Hematopoietic multipotent progenitor cell treated with erythropoietin and hydrocortisone succinate and interleukin-3 and kit ligand, for 8 days (in vitro differentiated cells): Measurements from ENCODE around the gene IQSEC1.

Experiments used
- DNase-seq: peaks from one replicate; pipeline ENCODE4 v3.0.0-alpha.2; 2015

IQSEC1 gene

DNA sequence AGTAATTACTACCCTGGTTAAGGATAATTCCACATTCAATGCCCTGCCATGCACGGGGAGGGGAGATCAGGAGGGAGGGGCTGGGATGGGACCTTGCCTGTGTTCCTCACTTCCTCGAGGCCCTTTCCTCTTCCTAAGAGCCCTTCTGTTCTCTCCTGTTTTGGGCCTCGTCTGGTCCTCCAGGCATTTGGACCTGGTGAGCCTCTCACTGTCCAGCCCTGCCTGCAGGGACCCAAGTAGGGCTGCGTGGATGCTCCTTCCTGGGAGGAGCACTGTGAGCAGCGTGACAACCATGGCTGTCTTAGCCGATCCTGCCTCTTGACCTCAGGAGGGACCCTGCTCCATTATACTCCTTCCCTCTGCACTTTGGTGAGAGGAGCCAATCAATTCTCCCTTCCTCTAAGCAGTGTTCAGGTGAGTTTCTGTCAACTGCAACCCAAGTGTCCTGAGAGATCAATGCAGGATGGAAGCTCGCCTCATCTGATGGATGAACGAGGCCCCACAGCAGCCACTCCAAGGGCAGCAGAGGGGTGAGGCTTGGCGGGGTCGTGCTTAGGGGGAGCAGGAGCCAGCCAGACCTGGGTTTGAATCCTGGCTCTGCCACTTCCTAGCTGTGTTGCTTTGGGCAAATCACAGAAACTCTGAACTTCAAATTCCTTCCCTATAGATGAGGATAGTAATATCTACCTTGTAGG, 92.5 kb downstream of the IQSEC1 start:
- no peak for DNase-seq

DNA sequence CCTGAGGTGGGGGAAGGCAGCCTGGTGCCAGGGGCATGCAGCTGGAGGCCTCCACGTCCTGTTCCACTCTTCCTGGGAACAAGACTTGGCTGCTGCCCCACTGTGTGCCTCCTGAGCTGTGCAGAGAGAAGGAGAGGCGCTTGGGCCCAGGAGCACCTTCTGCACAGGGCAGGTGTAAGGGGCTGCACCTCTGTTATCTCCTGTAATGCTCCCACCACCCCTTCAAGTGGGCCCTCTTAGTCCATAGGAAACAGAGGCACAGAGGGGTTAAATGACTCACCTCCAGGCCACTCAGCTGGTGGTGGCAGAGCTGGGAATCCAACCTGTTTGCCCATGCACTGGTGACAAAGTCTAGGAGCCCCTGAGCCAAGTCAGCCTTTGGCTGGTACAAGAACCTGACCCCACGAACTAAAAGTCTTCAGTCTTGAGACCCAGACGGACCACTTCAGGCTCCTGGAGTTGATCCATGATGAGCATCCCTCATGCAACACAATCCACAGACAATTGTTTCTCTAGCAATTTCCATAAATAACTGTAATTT, 93.2 kb downstream of the IQSEC1 start:
- no peak for DNase-seq

DNA sequence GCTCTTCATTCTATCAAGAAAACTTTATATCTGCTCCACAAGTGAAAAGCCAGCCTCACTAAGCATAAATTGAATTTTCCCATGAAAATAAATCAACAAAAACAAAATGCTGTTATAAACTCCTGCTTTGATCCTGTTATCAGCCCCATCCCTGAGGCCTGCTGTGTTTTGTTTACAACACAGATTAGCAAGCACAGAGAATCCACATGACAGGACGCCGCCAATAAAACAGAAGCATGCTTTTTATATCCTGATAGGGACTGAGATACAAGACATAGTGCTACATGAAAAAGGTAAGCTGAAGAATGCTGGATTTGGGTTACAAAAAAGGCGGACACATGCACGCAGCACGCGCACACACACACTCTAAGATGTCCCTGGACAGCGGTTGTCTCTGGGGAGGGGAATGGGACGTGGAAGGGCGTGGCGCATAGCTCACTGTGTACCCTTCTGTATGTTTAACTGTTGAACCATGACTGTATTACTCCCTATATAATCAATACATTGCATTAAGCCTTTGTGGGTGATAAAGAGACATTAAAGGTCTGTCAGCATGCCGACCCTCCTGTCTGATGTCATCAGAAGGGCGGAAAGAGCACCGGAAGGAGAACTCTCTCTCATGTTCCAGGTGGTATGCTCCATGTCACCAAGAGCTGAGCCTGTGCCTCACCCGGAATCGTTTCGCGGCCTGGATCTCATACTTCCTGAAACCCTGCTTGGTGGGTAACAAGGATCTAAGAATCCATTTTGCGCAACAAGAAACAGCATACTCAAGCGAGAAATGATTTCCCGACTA, 93.9 kb downstream of the IQSEC1 start:
- DNase-seq: no peak

DNA sequence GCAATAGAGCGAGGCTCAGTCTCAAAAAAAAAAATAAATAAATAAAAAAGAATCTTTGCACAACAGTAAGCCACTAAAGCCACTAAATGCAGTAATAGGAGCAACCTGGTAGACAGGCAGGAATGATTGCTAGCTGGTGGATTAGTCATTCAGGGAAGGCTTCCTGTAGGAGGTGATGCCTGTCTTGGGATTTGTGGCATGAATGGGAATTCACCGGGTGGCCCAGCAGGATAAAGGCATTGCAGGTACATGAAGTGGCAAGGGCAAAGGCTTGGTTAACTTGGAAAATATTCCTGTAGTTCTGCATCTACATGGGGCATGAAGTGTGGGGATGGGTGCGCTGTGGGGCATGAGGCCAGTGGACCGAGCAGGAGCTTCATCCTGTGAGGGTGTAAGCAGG, 94.5 kb downstream of the IQSEC1 start:
- no peak for DNase-seq

DNA sequence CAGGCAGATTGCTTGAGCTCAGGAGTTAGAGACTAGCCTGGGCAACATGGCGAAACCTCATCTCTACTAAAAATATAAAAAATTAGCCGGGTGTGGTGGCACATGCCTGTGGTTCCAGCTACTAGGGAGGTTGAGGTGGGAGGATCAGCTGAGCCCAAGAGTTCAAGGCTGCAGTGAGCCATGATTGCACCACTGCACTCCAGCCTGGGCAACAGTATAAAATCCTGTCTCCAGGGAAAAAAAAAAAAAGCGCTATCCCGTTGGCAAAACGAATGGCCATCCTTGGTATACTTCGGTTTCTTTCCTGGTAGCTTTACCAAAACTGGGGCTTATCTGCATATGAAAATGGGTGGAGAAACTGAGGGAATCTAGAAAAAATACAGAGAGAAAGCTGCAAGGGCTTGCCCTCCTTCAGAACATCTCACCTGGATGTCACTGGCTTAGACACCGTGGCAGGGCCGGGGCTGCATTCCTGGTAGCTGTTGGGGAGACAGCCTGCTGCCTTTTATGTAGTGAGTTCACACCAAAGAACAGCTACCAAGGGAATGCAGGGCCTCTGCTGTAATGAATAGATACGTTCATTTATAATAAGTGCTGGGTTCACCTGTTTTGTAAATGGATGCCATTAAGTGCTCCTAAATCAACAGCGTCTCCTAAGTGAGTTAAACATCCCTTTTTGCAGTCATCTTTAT, 96.0 kb downstream of the IQSEC1 start:
- no peak for DNase-seq

DNA sequence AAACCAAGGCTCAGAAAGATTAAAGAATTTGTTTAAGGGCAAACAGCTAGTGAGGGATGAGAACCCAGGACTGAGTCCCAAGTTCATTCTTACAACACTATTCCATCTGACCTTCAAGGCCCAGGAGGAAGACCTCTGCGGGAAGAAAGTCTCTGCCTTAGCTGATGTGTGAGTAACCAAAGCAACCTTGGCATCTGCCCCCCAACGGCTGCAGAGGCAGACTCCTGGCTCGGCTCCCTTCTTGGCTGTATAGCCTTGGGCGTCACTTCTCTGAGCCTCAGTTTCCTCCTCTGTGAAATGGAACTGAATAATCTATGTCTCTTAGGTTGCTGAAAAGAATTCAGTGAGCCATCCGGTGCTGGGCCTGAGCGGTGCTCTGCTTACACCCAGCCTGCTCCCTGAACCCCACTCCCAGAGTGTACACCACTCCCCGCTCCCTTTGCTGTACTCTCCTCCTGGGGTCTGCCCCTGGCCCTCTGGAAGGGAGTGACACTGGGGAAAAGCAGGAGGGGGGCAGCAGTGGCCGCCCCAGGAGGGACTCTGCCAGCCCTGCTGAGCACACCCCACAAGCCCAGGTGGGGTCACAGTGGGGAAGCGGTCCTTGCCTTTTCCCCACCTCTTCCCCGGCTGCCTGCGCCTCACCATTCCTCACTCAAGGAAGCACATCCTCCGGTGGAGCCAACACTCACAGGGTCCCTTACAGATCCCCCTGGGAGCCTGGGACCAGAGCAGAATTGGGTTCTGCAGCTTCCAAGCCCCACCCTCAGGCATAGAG, 97.3 kb downstream of the IQSEC1 start:
- DNase-seq: no peak

DNA sequence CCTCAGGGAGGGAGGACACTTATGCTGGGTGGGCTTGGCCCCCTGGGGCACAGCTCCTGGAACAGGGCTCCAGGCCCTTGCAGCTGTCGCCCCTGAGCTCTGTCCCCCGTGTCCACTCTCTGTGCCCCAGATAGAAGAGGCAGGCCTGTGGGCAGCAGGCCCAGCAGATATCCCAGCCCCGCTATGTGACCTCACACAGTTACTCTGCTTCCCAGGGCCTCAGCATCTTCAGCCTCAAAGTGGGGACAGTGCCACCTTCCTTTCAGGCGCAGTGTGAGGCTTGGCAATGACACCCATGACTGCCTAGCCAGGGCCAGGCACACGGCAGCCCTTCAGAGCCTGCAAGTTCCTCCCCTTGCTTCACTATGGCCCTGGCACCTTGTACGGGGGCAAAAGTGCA, 98.4 kb downstream of the IQSEC1 start:
- DNase-seq: no peak

DNA sequence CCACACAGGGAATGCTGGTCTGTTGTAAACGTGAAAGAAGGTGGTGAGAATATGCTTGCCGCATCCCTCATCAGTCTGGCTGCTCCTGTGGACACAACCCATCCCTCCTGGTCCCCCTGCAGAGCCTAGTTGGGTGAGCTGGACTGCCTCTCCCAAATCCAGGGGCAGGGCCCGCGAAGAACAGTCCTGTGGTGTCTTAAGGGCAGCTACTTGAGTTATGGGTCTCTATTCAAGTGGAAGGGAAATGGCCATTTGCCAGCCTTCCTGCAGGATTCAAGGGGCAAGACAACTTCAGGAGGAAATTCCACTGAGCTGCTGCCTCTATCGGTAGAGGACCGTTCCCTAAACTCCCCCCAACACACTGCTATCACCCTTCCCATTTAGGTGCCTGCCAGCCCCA, 98.9 kb downstream of the IQSEC1 start:
- no peak for DNase-seq

DNA sequence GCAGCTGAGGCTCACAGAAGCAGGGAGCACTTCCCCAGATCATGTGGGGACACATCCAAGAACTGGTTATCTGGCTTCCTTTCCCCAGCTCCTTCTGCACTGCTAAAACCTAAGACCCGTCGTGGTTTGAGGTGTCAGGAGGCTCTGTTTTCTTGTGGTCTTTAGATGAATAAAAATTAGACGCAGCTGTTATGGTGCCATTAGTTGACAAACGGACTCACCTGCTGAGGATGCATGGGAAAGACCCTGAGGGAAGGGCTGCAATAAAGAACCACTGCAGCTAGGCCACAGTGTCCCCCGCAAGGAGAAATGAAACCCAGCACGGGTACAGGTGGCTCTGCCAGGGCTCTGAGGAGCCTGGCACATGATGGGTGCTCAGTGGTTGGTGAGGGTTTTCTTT, 99.4 kb downstream of the IQSEC1 start:
- DNase-seq: no peak

DNA sequence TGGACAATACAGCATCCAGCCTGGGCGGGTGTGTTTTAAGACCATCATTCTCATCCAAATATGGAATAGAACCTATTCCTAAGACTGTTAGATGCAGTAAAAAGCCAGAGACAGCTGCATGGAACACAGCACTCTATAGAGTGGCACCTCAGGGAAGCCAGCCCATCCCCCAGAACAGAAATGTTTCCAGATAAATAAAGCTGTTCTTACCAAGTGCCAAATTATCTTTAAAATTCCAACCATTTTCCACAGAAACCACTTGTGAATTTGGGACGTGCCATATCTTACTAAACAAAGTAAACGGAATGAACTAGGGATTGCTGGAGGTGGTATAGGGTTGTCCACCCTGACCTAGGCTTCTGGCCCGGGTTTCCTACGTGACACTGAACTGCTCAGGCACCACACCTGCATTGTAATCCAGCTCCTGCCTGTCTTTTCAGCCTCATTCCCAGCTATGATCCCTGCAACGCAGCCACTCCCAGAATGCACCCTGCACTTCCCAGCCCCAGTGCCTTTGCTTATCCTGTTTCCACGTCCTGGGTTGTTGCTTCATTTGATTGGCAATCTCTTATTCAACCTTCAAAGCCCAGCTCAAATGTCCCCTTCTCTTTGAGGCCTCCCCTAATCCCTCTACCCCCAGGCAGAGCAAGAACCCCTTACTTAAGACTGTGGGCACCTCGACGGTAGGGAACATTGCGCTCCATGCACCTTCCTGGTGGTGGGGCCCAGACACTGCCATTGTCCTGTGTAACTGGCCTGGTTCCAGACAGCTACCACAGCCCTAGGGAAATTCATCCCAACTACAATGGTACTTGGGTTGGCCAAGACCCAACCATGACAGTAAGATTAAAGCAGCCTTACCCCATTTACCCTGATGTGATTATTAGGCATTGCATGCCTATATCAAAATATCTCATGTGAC, 100.2 kb downstream of the IQSEC1 start:
- no peak for DNase-seq

DNA sequence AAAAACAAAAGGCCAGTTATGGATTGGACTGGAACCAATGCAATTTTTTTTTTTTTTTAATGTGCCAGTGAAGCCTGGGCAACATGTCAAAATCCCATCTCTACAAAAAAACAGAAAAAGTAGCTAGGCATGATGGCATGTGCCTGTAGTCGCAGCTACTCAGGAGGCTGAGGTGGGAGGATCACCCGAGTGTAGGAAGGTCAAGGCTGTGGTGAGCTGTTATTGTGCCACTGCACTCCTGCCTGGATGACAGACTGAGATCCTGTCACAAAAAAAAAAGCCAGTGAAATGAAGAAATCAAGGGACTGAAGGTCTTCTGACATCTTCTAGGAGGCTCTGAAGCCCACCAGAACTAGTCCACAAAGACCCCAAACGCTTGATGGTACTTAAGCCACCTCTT, 101.2 kb downstream of the IQSEC1 start:
- DNase-seq: no peak

DNA sequence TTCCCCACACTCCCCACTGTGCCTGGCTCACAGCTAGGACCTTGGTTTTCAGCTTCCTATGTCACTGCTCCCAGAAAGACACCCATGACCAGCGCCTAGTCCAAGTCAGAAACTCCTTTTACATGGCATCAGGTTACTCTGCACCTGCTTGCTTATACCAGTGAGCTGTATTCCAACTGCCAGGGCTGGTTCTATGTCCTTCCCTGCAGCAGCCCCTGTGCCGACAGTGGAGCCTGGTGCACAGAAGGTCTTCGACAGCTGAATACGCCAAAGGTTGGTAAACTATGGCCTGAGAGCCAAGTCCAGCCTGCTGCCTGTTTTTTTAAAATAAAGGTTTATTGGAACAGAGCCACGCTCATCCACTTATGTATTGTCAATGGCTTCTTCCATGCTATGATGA, 102.5 kb downstream of the IQSEC1 start:
- DNase-seq: no peak

DNA sequence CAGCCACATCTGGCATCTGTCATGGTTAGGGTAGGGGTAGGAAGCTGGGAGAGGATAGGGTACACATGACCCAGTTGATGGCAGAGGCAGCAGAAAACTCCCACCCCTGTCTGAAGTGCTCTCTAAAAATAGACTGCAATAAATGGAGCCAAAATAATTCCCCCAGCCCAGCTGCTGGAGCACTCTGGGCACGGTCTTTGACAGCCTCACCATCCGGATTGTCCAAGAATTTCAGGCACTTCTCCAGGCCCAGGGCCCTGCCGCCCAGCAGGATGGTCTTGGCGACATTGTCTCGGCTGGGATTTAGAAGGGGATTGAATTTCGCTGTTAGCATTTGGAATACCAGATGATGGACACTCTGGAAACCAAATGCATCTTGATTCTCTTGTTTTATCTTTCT, 103.7 kb downstream of the IQSEC1 start:
- no peak for DNase-seq

DNA sequence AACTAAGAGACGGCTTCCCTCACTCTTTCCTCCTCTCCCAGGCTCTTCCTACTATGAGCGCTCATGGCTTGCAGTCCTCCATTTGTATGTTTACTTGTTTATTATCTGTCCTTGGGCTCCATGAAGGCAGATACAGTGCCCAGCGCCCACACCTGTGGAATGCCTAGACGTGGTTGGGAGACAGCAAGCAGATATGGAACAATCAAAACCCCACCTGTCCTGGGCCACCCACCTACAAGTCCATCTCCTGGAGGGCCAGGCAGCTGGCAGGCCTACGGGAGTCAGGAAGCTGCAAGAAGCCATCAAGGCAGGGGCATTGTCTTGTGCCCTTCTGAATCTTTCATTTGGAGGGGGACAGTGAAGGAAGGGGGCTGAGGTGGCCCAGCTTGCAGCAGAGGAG, 104.7 kb downstream of the IQSEC1 start:
- DNase-seq: no peak

DNA sequence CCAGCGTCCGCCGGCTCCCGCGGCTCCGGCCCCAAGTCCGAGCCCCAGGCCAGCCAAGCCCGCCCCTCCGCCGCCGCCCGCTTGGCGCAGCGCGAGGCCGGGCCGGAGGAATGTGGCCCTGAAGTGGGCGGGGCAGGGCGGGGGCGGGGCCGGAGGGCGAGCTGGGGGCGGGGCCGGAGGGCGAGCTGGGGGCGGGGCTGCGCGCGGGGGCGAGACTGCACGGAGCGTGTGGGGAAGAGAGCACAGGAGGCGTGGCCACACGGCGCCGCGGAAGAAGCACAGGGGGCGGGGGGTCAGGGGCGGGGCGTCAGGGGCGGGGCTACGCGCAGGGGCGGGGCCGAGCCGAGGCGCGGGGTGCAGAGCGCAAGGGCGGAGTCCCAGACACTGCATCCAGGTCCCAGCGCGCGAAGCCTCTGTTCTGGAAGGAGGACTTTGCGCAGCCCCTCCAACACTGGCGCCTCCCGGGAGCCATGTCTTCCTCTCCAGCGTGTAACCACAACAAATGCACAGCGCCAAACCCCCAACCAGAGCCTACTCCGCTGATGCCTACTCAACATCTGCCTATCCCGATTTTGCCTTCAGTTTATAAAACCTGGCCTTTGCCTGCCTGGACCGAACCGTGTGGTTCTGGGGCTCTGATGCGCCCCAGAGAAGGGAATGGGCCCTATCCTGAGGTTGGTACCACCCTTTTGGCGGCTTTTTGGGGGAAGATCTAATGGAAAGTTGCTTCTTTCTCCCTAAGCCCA, 105.5 kb downstream of the IQSEC1 start:
- DNase-seq: peak; percentile 83

DNA sequence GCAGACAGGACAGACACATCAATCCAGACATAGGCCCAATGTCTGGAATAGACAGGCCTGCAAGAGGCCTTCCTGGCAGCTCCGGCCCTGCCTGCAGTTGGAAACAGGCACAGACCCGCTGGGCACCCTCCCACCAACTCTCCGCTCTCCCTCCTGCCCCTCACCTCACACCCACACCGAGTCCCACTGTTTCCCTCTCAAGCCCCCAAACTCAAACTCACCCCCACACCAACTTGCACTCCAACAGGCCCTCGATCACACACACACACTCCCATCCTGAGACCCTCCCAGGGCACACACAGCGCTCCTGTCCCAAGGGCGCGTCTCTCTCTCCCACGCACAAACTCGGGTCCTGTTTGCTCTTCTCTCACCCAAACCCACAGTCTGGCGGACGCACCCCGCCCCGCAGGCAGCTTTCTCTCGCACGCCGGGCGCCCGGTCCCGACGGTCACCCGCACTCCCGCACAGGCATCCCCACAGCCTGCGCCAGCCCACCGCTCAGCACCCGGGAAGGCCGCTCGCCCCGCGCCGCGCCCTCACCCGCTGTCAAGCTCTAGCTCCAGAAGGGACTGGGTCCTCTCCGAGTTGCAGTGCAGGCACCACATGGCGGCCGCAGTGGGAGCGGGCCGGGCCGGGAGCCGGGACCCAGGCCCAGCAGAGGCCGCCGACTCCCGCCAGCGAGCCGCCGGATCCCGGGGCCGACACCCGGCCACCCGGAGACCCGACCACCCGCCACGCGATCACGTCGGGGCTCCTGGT, 106.2 kb downstream of the IQSEC1 start:
- DNase-seq: no peak

DNA sequence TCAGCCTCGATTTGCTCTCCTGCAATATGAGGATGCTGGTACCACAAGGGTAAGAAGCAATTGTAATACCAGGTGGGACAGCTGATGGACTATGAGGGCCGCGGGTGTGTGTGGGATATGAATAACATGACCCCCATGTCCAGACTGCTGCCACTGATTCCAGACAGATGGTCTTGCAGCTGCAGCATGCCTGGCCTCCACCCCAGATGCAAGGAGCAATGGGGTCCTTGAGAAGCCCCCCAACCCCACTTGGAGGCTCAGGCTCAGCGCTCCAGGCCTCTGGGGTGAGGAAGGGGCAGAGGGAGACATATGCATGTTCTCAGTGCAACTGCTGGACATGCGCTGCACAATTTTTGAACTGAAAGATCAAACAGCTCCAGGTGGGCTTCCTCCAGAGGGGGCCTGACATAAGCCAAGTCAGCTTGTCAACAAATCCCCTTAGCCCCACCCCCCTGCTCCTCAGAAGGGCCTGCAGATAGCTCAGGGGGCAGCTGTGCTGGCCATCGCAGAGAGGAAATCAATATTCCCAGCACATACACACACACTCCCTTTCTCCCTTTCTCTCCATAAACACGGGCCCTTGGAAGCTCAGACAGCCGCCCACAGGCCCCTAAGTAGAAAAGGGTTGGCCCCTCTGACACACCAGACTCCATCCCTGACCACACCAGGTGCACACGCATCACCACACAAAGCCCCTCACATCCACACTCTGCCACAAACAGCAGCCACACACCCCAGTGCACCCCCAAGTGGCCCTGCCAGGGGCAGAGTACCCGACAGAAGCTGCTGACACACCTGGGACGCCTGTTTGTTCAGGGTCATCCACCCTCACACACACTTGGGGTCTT, 107.0 kb downstream of the IQSEC1 start:
- DNase-seq: no peak

DNA sequence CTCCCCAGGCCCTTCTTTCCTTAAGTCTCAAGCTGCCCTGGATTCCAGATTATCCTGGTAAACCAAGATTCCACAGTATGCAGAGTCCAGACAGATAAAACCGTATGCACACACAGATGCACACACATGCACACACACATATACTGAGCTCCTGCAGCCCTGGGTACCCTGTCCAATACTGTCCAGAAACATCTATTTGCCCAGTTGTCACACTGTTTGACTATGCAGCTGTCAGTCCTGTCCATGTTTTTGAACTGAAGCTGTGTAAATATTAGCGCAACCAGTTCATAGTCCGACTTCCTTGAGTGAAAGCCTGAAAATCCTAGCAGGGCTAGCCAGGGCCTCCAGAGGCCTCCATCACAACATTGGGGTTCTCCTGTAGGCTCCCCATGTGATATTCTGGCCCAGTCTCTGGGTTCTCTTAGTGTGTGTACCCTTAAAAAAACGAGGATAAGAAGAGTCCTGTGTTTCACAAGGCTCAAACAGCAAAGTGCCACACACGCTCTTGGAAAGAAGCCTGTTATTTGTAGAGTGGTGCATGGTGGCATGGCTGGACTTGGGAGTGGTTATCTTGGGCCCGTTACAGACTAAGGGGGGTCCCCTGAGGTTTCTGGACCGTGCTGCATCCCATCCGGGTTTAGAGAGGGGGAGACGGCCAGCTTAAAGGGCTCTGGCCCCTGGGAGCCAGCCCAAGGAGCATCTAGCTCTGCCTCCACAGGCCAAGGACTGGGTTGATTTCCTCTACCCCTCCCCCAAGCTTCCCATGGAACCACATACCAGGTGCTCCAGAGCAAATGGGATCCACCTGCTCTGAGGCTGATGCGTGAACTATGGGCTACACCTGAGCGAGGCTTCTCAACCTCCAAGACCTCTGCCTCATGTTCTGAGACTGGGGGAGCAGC, 108.3 kb downstream of the IQSEC1 start:
- no peak for DNase-seq
